Body of pancreas (tissue), 4 donors: ENCODE measurements around the gene LMNA.

Experiments
- CTCF ChIP-seq, 7 experiments: fragments of 450-650 bp in 4 of 7; fragments of 200-600 bp in 3 of 7; sonication (generic) in 3 of 7; IDR thresholded peaks; one replicate each; pipeline ENCODE4 v1.5.1; 2016 to 2019; ENCODE audit warnings: antibody characterized with exemption in 7 of 7
- POLR2A ChIP-seq, 3 donors: fragments of 450-650 bp; IDR thresholded peaks; one replicate each; pipeline ENCODE4 v1.6.1; 2016; ENCODE audit warnings: antibody characterized with exemption in 3 of 3, mild to moderate bottlenecking in 2 of 3

GRCh38 chr1:156072251-156072650 is 42.3 kb upstream of the LMNA start:
- TF ChIP-seq CTCF (IDR thresholded peaks at IDR 0.05) (no peak), POLR2A (IDR thresholded peaks at IDR 0.05) (no peak)
